Measurements from ENCODE around the gene NAT10. TPM values are rescaled to one million over a fixed set of nuclear protein-coding genes. Genes with fewer than 3 reads are reported as not detected.

The NAT10 gene
- total RNA-seq, 1 experiment from 2014 or later: 103 TPM

DNA sequence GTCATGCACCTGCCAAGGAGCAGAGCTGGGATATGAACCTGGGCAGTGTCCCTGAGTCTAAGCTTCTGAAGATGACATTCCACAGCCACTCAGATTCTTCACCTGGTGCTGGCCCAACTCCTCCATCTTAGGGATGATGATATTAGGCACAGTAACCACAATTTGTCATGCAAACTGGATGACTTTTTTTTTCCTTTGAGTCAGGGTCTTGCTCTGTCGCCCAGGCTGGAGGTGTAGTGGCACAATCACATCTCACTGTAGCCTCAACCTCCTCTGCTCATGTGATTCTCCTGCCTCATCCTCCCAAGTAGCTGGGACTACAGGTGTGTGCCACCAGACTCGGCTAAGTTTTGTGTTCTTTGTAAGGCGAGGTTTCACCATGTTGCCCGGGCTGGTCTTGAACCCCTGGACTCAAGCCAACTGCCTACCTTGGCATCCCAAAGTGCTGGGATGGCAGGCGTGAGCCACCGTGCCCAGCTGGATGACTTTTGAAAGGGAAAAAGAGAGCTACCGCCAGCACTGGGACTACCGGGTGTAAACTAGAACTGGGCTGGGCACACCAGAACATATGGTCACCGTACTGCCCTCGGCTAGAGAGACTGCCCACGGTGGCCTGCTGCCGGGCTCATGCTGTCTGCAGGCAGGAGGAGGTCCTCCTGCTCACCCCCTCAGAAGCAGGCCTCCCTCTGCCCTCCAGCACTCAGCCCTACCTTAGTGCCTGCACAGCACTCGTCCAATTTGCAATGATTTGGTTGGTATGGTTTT, 77.7 kb downstream of the NAT10 start:
- Histone ChIP-seq H3K23ac (ENCODE audit: insufficient read length, low read depth, low read length) (no peak overlapping the region), H3K4me1 (ENCODE audit: insufficient read depth, low read length) (peaks cover 9% of the 10 kb centered on the region; the same call in 1 of the 2 replicates), H3K9ac (ENCODE audit: extremely low read depth, insufficient read length, low read length) (no peak overlapping the region), H3K27me3 (ENCODE audit: insufficient read depth, low read length) (no peaks in the 10 kb centered on the region), H3K27ac (ENCODE audit: insufficient read length, low read depth, low read length) (no peak overlapping the region), H3K79me2 (ENCODE audit: insufficient read depth, low read length) (no peaks in the 10 kb centered on the region), H2AFZ (ENCODE audit: low read length) (no peak overlapping the region), H2BK120ac (ENCODE audit: low read depth, low read length, poor library complexity, severe bottlenecking) (no peak overlapping the region), H4K5ac (ENCODE audit: insufficient read length, low read depth, low read length) (no peak overlapping the region), H4K91ac (ENCODE audit: insufficient read length, low read depth, low read length) (no peak overlapping the region), H2BK5ac (ENCODE audit: insufficient read length, low read length) (no peak overlapping the region), H3K23me2 (ENCODE audit: insufficient read length, low read depth, low read length, poor library complexity, severe bottlenecking) (peaks cover 2% of the 10 kb centered on the region), H2BK20ac (ENCODE audit: low read depth, low read length, poor library complexity, severe bottlenecking) (no peak overlapping the region), H3K4me2 (ENCODE audit: insufficient read depth, insufficient read length, low read length) (no peak overlapping the region), H3K9me3 (ENCODE audit: control insufficient read depth, low read depth, low read length) (no peaks in the 10 kb centered on the region), H3K14ac (ENCODE audit: insufficient read depth, low read length) (no peak overlapping the region; the same call in 1 of the 2 replicates), H3K18ac (ENCODE audit: insufficient read length, low read depth, low read length) (no peak overlapping the region), H2BK12ac (ENCODE audit: insufficient read length, low read depth, low read length) (no peak overlapping the region), H2BK15ac (ENCODE audit: low read depth, low read length) (no peak overlapping the region), H3K56ac (ENCODE audit: insufficient read length, low read depth, low read length) (no peak overlapping the region), H4K8ac (replicated peaks; ENCODE audit: insufficient read length, low read depth, low read length) (no peak overlapping the region), H3T11ph (ENCODE audit: low read length) (no peak overlapping the region), H4K20me1 (ENCODE audit: control insufficient read depth, insufficient read depth, insufficient read length) (no peaks in the 10 kb centered on the region), H3K4ac (ENCODE audit: low read depth, low read length) (no peak overlapping the region), H2AK5ac (ENCODE audit: insufficient read length, low read length) (no peak overlapping the region), H3K79me1 (ENCODE audit: insufficient read depth, low read depth, low read length, poor library complexity, severe bottlenecking) (no peaks in the 10 kb centered on the region)
- no peak for TF ChIP-seq CTCF (conservative IDR thresholded peaks at IDR 0.05)
- no CpG with 5 or more reads among the region's 13 CpGs for WGBS (ENCODE audit: extremely low coverage, insufficient read length, low lambda C conversion rate)
- H3K27ac Mint-ChIP-seq: no peak overlapping the region
- no peaks in the 10 kb centered on the region; the same call in 1 of the 2 replicates for H3K27me3 Mint-ChIP-seq (ENCODE audit: low read depth)
- H3K9me3 Mint-ChIP-seq: no peaks in the 10 kb centered on the region
- peaks cover 30 to 32% of the 10 kb centered on the region in 2 experiments for H3K4me1 Mint-ChIP-seq
- no peak overlapping the region for H3K4me3 Mint-ChIP-seq
- H3K36me3 Mint-ChIP-seq (ENCODE audit: insufficient read depth in 1 of 3, low read depth in 3 of 3): no peaks in the 10 kb centered on the region
- no peak for DNase-seq

All from H9 (cell line).